Embryonic facial prominence (tissue), 1 donor: ENCODE measurements around the gene ASIP.
"Not testable (repeated sequence)": the region's sequence is repeated elsewhere in the genome, so short reads cannot be mapped to it uniquely, and the experiment has no call there.

Experiments
- DNase-seq: peaks from one replicate; pipeline ENCODE4 v3.0.0-alpha.2; 2016; ENCODE audit errors: extremely low spot score

ASIP gene

DNA sequence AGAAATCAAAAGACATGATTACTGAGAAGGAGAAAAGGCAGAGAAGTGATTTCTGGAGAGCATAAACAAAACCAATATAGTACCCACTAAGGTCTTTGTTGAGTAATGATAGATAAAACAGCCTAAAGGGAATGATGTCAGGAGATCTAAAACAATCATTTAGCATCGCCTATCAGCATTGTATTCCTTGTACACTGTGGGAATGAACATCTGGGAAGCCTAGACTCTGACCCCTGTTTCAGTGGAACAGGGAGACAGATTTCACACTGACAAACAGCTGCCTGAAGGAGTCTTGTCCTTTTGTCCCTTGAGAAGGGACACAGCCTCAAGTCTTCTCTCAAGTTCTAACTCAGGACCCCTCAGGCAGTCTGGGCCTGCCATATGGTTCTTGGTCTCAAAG, 1.7 kb downstream of the ASIP start:
- no peak for DNase-seq

DNA sequence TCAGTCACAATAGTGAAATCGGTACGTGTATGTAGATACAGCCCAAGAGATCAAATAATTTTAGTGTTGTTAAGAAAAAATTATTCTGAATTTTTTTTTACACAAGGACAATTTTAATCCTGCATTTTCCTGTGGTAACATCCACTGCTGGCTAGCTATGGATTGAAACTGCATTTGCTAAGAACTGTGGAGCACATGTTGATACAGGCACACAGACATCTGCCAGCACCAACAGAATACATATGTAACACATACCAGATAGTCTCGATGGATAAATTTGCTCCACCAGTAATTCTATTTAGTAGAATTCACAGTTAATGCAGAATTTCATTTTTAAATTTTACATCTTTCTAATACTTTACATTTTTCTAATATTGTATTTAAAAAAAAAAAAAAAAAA, 2.2 kb downstream of the ASIP start:
- DNase-seq, result no peak

DNA sequence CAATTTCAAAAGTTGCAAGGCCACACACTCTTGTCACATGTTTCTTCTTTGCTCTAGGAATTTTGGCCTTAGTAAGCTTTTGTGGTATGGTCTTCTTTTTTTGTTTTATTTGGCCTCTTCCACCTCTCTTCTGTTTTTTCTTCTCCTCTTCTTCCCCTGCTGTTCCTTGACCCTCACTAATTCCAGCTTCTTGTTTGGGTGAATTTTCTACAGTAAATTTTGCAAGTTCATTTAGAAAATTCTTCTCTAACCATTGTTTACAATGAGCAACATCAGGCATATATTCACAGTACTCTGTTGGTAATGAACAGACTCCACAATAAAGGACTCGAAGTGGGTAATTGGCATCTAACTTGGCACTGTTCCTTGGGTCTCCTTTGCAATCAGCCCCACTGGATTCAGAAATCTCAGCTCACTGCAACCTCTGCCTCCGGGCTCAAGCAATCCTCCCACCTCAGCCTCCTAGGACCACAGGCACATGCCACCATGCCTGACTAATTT, 5.0 kb downstream of the ASIP start:
- no peak for DNase-seq

DNA sequence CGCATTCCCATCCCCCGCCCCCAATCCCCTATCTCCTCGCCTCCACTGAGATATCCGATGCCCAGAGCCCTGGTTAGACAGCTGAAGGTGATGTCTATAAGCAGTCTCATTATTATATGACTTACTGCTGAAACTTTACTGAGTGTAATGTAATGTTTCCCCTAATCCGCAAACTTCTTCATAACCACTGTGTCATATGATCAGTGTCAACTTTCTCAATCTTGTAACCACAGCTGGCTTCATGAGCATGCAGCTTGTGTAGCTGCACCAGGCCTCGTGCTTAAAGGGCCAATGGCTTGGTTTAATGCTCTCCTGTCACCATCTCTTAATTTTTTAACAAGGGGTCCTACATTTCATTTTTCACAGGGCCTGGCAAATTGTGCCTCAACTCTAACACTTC, 8.1 kb downstream of the ASIP start:
- DNase-seq, result no peak

DNA sequence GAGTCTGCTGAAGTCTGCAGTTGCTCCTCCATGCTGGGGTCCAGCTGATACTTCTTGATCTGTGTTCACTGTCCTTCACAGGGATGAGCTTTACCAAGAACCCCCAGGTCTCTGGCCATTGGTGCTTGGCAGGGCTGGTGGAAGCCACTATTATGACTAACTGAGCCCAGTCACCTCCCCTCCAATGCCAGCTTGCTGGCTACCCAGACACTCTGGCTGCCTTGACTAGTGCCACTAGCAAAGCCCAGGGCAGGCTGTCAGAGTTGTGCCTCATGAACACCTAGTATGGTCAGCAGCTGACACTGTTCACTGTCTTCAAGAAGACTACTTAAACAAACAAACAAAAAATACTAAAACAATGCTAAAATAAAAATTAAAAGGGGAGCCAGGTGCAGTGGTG, 8.8 kb downstream of the ASIP start:
- DNase-seq, result no peak

DNA sequence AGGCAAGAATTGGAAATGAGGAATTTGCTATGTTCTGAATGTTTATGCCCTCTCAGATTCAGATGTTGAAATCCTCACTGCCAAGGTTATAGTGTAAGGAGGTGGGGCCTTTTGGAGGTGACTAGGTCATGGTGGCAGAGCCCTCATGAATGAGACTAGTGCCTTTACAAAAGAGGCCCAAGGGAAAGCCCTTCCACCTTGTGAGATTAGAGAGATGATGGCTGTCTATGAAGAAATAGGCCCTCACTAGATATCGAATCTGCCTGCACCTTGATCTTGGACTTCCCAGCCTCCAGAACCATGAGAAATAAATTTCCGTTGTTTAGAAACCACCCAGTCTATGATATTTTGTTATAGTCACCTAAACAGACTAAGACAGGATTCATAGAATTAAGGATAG, 10.4 kb downstream of the ASIP start:
- DNase-seq, result no peak

DNA sequence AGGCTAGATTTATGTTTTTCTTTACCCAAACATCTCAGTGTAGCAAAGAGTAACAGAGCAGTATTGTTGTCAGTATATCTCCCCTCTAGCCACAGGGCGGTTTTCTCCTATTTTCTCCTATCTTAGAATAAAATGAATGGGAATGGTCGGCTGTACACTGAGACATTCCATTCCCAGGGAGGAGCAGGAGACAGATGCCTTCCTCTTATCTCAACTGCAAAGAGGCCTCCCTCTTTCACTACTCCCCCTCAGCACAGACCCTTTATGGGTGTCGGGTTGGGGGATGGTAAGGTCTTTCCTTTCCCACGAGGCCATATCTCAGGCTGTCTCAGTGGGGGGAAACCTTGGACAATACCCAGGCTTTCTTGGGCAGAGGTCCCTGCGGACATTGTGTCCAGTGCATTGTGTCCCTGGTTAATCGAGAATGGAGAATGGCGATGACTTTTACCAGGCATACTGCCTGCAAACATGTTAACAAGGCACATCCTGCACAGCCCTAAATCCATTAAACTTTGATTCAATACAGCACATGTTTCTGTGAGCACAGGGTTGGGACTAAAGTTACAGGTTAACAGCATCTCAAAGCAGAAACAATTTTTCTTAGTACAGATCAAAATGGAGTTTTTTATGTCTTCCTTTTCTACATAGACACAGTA, 11.3 kb downstream of the ASIP start:
- not testable (repeated sequence) for DNase-seq

DNA sequence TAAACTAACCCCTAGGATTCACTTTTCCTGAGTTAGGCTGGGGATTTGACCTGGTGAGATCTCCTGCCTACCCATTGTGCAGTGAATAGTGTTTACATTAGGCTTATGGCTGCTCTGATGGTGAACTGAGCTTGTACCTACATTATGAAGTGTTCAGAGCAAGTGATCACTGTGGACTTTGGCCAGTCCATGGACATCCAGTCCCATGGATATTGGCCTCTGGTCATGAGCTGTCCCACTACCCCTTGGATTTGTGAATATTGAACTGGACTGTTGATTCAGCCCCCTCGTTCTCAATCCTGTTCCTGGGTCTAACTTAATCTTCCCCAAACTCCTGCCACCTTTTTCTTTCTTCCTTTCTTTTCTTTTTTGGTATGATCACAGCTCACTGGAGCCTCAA, 13.8 kb downstream of the ASIP start:
- DNase-seq, result no peak

DNA sequence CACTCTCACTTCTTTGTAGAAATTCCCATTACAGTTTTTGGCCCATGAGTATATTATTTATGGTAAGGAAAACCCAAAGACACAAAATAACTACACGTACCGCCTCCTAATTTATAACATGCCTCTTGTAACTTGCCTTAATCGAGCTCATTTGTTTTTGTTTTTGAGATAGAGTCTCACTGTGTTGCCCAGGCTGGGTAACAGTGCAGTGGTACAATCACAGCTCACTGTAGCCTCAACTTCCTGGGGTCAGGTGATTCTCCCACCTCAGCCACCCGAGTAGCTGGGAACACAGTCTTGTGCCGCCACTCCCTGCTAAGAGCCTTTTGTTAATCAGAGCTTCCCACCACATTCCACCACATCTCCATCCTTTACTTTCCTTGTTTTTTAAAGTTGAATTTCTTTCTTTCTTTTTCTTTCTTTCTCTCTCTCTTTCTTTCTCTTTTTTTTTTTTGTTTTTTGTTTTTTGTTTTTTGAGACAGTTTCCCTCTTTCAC, 15.5 kb downstream of the ASIP start:
- DNase-seq, result no peak

DNA sequence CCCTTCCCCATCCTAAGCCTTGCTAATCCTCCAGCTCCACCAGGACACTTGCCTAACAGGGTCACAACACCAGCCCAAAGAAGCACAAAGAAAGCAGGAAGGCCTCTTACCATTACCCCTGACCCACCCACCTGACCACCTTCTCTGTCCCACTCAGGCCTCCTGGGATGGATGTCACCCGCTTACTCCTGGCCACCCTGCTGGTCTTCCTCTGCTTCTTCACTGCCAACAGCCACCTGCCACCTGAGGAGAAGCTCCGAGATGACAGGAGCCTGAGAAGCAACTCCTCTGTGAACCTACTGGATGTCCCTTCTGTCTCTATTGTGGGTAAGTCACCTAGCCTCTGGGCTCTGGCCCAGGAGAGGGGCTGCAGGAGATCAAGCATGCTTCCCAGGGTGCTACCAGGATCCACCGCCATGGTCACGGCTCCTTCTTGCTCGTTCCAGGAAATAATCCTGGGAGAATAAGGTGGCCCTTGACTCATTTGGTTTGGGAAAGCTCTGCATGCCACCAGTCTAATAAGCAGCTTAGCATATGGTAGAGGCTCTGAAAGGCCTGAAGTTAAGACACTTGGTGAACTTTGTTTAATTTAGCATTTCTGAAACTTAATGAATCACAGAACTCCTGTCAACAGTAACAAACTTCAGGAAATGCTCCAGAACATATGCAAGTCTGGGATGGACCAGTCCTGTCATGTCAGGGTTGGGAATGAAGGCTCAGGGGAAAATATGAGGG, 19.2 kb downstream of the ASIP start:
- no peak for DNase-seq

DNA sequence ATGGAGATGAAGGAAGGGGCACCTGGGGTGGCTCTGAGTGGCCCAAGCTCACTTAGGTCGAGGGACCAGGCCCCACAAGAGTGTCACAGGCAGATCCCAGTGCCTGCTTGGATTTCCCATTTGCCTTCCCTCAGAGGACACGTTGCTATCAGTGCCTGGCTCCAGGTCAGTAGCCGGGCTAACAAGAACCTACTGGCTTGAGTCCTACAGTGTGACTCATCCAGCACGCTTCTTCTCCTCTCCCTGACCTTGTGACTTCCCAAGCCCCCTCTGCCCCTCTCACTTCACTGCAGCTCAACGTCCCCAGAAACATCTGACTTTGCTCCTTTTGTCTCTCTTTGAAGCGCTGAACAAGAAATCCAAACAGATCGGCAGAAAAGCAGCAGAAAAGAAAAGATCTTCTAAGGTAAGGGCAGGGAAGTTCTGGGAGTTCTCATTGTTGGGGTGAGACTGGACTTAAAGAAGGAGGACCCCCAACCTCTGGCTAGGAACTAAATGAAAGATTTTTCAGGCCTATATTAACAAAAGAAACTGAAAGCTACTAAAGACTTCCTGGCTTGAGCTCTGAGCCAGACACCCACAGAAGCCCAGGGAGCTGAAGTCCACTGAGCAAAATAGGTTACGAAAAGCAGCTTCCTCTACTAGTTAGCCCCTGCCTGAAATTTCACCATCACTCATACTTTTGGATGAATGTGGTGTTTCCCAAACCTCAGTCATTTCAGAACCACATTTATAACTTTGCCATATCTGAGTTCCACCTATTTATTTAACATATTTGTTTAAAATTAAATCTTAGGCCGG, 21.5 kb downstream of the ASIP start:
- no peak for DNase-seq

DNA sequence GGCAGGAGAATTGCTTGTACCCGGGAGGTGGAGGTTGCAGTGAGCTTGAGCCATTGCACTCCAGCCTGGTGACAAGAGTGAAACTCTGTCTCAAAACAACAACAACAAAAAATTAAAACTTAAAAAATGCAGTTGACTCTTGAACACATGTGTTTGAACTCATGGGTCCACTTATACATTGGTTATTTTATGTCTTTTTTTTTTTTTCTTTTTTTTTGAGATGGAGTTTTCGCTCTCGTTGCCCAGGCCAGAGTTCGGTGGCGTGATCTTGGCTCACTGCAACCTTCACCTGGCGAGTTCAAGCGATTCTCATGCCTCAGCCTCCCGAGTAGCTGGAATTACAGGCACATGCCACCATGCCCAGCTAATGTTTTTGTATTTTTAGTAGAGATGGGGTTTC, 22.2 kb downstream of the ASIP start:
- DNase-seq, result not testable (repeated sequence)

DNA sequence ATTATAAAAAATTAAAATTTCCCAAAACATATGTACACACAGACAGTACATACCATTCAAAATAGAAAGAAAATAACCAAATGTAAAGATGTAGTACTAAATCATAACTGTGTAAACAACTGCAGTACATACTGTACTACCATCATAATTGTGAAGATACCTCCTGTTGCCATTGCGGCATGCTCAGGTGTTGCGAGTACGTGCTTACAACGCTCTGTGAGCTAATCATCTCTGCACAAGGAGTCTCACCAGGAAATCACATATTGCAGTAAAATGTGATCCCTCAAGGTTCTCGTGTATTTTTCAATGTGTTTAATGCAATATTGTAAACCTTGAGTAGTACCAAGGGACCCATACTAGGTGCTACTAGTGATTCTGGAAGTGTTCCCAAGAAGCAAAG, 22.9 kb downstream of the ASIP start:
- DNase-seq, result no peak

DNA sequence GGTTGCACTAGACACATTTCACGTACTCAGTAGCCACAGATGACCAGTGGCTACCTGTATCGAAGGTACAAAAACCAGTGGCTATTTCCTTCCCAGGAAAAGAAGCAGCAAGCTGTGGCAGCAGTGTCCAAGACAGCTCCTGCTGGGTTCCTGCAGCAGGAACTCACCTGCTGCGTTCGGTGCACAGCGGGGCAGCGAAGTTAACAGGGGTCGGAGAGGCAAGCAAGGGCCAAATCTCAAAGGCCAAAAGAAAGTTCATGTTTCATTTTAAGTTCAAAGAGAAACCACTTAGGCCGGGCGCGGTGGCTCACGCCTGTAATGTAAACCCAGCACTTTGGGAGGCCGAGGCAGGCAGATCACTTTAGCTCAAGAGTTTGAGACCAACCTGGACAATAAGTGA, 26.9 kb downstream of the ASIP start:
- no peak for DNase-seq

DNA sequence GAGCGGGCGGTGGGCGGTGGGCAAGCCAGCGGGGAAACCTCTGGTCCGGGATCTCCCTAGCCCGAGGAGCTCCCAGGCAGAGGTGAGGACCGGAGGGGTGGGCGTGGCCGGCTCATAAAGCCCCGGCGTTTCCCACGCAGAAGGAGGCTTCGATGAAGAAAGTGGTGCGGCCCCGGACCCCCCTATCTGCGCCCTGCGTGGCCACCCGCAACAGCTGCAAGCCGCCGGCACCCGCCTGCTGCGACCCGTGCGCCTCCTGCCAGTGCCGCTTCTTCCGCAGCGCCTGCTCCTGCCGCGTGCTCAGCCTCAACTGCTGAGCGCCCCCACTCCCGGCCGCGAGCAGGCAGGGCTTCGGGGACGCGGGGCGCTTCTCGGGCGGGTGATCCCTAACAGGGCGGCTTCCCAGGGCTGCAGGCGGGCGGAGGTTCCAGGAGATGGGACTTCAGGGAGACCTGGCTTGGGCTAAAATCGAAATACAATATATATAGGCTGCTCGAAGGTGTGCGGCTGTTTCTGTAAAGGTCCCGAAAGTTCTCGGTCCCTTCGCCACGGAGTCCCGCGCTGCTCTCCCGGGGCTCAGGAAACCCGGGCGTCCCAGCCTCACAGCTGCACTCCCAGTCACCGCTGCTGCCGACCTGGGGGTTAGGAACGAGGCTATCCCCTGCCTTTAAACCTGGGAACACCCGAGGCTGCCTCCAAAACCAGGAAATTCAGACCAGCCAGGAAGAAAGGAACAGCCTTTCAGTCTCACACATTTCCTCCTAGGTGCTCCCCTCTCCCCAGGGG, 27.8 kb downstream of the ASIP start:
- no peak for DNase-seq

DNA sequence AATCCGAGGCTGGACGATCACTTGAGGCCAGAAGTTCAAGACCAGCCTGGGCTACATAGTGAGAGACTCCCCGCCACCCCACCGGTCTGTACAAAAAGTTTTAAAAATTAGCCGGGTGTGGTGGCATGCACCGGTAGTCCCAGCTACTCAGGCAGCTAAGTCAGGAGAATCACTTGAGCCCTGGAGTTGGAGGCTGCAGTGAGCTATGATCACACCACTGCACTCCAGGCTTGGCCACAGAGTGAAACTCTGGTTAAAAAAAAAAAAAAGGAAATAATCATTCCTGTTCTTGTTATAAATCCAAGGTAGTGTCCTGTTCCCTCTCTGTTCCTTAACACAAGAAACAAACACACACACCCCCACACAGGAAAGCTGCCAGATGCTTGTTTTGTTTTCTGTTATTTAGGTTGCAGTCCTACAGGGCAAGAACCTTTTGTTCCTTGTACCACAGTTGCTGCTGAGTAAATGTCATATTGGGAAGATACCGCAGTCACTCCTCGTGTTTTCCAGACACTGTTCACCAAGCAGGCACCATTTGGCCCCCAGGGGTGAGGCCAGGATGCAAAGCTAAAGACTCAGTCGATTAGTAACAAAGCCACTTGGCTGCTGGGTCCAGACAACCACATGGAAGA, 28.9 kb downstream of the ASIP start:
- DNase-seq, result no peak

DNA sequence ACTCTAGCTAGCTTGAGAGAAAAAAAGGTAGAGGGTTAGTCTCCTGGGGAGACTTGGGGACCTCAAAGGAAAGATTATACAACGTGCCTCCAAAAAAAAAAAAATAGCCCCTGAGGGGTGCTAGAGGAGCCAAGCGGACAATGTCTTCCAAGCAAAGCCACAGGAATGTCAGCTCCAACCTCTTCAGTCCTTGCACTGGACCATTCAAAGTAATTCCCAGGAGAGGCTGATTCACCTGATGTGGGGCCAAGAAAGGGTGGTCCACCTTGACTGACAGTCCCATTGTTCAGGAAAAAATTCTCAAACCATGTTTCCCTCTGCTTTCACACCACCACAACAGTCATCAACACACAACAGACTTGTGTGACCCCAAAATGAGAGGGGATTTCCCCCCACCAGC, 30.7 kb downstream of the ASIP start:
- DNase-seq, result no peak

DNA sequence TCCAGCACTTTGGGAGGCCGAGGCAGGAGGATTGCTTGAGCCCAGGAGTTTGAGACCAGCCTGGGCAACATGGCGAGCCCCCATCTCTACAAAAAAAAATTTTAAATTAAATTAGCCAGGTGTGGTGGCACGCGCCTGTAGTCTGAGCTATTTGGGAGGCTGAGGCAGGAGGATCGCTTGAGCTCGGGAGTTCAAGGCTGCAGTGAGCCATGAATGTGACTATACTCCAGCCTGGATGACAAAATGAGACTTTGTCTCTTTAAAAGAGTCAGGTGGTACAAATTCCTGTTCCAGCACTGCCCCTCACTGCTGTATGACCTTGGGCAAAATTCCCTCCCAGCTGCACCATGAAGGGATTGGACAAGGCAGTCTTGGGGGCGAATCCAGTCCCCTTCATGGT, 33.5 kb downstream of the ASIP start:
- DNase-seq, result no peak

DNA sequence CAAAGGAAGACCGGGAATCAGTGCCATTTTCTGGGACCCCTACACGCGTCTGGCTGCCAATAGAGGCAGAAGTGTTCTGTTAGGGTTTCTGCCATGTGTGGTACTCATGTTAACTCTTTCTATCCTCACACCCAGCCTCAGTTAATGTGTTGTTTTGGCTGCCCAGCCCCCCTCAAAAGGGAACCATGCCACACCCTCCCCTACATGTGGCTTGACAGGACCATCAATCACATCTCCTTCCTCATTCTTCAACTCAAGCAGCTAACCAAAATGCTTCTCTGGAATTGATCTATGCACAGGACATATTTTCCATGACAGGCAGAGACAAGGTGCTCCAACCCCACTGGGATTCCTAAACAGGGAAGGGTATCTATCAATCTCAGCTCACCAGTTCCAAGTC, 40.0 kb downstream of the ASIP start:
- DNase-seq, result no peak

DNA sequence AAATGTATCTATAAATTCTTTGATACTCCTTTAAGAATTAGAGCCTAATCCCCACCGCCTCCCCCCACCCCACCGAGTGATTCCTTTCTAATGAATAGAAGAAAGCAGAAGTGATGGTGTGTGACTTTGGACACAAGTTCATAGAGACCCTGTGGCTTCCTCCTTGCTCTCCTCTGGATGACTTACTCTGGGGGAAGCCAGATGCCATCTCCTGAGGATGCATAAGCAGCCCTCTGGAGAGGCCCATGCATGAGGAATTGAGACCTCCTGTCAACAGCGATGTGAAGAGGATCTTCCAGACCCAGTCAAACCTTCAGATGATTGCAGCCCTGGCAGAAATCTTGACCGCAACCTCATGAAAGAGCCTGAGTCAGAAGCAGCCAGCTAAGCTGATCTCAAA, 40.8 kb downstream of the ASIP start:
- DNase-seq, result no peak

DNA sequence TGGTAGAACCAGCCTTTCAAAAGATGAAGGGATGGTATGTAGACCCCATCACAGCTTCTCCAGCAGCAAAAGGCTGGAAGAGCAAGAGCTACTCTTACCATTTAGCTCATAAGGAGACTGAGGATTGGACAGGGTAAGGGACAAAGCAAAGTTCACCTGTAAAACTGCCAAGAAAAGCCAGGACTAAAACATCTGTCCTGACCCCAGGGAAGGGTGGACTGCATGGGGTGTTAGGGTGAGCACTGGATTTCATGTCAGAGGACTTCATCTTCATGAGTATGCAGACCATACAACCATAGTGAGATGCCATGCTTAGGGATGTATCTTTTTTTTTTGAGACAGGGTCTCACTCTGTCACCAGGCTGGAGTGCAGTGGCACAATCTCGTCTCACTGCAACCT, 42.6 kb downstream of the ASIP start:
- no peak for DNase-seq
